NCI-H82 treated with DMSO at 0.1 percent for 48 hours (cell line): ENCODE results near the gene SPDYE18.
"Not testable (repeated sequence)": the region's sequence is repeated elsewhere in the genome, so short reads cannot be mapped to it uniquely, and the experiment has no call there.

Experiments
- DNase-seq: peaks from one replicate; lab custom pipeline; 2025; ENCODE audit not compliant: unreplicated experiment; lab: John Stamatoyannopoulos, UW

Gene SPDYE18

DNA sequence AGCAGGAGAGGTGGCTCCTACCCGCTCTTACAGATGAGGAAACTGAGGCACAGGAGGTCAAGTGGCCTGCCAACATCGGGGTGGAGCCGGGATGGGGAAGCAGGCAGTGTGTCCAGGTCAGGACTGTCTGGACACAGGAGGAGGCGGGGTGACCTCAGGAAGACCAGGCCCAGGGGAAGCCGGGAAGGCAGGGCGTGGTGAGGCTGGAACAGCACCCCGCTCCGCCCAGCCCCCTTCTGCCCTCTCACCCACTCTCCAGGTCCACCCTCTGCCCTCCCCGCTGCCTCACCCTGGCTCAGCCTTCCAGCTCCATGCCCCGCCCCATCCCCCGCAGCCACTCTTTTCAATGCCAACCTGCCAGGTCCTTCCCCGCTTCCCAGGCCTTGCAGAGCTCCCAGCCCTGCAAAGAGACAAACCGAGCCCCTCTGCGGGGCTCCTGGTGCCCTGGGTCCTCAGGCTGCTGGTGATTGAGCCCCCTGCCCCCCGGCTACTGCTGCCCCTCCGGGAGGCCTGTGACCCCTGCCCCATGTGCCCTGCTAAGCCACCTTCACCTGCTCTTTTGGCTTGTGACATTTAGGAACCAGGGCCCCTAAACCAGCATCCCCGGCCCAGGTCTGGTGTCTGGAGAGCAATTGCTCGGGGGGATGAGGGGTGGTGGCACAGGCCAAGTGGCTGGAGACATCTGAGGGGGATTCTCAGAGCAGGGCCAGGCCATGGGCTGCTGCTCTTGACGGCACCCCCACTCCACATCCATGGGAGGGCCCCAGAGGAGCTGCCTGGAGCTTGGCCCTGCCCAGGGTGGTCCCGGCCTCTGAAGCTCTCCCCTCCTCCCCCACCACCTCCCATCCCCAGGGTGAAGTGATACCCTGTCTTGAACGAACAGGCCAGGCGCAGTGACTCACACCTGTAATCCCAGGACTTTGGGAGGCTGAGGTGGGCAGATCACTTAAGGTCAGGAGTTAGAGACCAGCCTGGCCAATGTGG lies 55.9 kb downstream of the SPDYE18 start:
- not testable (repeated sequence) for DNase-seq

DNA sequence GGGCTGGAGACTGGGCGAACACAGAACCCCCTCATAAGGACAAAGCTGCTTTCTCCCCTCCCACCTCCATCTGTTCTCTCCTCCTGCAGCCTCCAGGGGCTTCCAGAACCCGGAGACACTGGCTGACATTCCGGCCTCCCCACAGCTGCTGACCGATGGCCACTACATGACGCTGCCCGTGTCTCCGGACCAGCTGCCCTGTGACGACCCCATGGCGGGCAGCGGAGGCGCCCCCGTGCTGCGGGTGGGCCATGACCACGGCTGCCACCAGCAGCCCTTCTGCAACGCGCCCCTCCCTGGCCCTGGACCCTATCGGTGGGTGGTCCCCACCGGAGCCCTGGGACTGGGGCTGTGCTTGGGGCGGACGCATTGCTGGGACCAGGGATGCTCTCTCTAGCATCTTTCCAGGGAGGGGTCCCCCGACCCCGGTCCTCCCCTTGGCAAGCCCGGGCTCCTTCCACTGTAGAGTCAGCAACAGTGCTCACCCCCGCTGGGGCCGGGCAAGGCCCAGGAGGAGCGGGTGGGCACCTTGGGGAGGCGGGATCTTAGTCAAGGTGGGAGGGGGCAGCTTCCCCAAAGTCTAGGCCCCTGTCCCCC lies 56.8 kb downstream of the SPDYE18 start:
- DNase-seq, result not testable (repeated sequence)

DNA sequence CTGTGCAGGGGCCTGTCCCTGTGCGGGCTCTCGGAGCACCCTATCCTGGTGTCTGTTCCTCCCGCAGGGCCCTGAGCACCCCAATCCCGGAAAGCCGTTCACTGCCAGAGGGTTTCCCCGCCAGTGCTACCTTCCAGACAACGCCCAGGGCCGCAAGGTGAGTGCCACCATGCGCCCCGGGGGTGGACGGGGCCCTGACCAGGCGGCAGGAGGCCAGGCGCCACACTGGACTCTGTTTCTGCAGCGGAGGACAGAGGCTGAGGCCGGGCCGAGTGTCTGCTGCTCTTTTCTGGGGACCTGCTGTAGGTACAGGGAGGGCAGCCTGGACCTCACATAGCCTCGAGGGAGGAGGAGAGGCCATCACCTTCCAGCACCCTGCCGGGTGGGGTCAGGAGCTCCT lies 58.2 kb downstream of the SPDYE18 start:
- not testable (repeated sequence) for DNase-seq

DNA sequence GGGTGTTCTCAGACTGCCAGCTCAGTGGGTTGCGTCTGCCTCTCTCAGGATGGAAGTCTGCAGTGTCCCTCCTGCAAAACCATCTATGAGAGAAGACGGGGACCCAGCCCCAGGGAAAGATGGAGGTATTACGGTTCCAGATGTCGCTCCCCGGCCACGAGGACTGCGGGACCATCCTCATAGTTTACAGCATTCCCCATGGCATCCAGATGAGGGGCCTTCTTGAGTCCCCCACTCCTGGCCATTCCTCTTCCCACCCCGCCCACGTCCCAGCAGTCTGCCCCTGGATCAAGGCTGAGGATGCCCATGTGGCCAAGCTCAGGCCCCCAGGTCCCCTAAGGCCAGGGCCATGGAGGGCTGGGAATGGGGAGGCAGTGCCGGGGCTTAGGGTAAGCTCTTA lies 59.1 kb downstream of the SPDYE18 start:
- DNase-seq, result not testable (repeated sequence)

DNA sequence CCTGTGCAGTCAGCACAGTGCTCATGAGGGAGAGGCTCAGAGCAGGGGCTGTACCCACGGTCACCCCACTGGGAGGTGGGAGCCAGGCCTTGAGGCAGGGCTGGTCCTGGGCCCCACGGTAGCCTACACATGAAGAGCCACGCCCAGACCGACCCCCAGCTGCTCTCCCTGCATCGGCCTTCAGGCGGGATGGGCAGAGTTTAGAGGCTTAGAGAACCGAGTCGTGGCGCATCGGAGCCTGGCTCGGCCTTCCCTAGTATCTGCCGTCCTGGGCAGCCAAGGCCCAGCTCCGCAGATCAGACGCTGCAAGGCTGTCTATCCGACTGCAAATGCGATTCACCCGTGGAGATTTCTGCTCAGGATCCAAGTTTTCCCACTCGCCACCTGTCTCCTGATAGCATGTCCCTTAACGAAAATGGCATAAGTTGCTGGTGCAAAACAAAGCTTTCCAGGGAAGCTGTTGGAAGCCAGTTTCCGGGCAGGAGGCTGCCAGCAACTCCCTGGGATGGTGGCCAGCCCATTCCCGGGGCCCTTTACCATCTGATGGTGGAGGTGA lies 59.6 kb downstream of the SPDYE18 start:
- DNase-seq, result not testable (repeated sequence)

DNA sequence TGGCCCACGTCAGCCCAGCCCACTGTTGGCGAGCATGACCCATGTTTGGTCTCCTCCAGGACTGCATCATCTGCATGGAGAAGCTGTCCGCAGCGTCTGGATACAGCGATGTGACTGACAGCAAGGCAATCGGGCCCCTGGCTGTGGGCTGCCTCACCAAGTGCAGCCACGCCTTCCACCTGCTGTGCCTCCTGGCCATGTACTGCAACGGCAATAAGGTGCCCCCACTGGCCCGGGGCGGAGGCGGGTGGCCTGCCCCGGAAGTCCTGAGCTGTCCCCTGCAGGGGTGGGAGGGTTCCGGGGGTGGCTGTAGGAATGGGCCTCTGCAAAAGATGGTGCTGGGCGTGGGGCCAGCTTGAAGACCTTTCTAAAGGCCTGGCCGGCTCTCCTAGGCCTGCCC lies 60.3 kb downstream of the SPDYE18 start:
- DNase-seq, result not testable (repeated sequence)
